ENCODE data around the gene TH.

- no peak for TF ChIP-seq EZH2phosphoT487 (IDR thresholded peaks at IDR 0.05; ENCODE audit: unreplicated experiment)
- TF ChIP-seq EZH2 (IDR thresholded peaks at IDR 0.05; ENCODE audit: low read depth, unreplicated experiment) = no peak
- TF ChIP-seq CTCF (conservative IDR thresholded peaks at IDR 0.05; ENCODE audit: low read depth in 2 of 2) = no peak
- no peak for TF ChIP-seq REST (IDR thresholded peaks at IDR 0.05; ENCODE audit: unreplicated experiment)
- no peak for TF ChIP-seq POLR2AphosphoS5 (IDR thresholded peaks at IDR 0.05; ENCODE audit: low read depth)
- TF ChIP-seq JUNB (IDR thresholded peaks at IDR 0.05; ENCODE audit: unreplicated experiment) = no peak
- no peak for TF ChIP-seq ZNF114 (CRISPR knock-in tag; IDR thresholded peaks at IDR 0.05)
- no peak for TF ChIP-seq CREB1 (CRISPR knock-in tag; IDR thresholded peaks at IDR 0.05; ENCODE audit: low read depth)
- no peak for TF ChIP-seq ZNF462 (CRISPR knock-in tag; IDR thresholded peaks at IDR 0.05)
- TF ChIP-seq ETS1 (IDR thresholded peaks at IDR 0.05) = no peak
- TF ChIP-seq ZNF331 (CRISPR knock-in tag; IDR thresholded peaks at IDR 0.05; ENCODE audit: low read depth) = no peak
- TF ChIP-seq STAT1 (IDR thresholded peaks at IDR 0.05; ENCODE audit: unreplicated experiment) = no peak
- no peak for TF ChIP-seq NANOG (IDR thresholded peaks at IDR 0.05; ENCODE audit: borderline replicate concordance)
Observed at GRCh38 chr11:2218031-2218633, 46.5 kb upstream of the TH start.

All from GM23338 (cell line).